ENCODE measurements around the gene GPI. TPM values are rescaled to one million over a fixed set of nuclear protein-coding genes. Genes with fewer than 3 reads are reported as not detected.

The GPI gene
- total RNA-seq, 6 donors from 2014 or later, result 90.4 to 198 (median 128) TPM

GRCh38 chr19:34404109-34404909 lies 39.3 kb downstream of the GPI start, which contains the start of gene PDCD2L:
TSS of gene PDCD2L (plus strand) at chr19:34404399. CDS start at chr19:34404431, 32 bp downstream.
- no peaks in the 10 kb centered on the region for H3K27me3 ChIP-seq
- peak within 1 kb of the TSS; percentile 49 to 78 (median 64) for H3K27ac ChIP-seq
- peaks cover 0 to 18% (median 17%) of the 10 kb centered on the region in 4 donors for H3K36me3 ChIP-seq
- no peaks in the 10 kb centered on the region for H3K9me3 ChIP-seq
- 1% methylated on average over 45 to 51 of the region's 69 CpGs for WGBS, 2 donors
- ATAC-seq (ENCODE audit: low FRiP score in 2 of 2) (peak; percentile 92 to 97), DNase-seq (peak; percentile 93 to 96)
- peaks cover 0 to 20% (median 8%) of the 10 kb centered on the region in 4 donors for H3K4me1 ChIP-seq
- TF ChIP-seq POLR2A (IDR thresholded peaks at IDR 0.05), result peak in 2 of 4 donors; percentile 36 to 77
- no peak for TF ChIP-seq CTCF (IDR thresholded peaks at IDR 0.05)
- peak; percentile 39 to 69 for TF ChIP-seq POLR2AphosphoS5 (IDR thresholded peaks at IDR 0.05)
- H3K4me3 ChIP-seq, result peak within 1 kb of the TSS; percentile 63 to 99 (median 90)

- Histone ChIP-seq H3K27me3 (no peaks in the 10 kb centered on the region), H3K27ac (no peak overlapping the region), H3K9me3 (no peaks in the 10 kb centered on the region), H3K4me3 (no peak overlapping the region), H3K4me1 (peaks cover 0 to 20% (median 8%) of the 10 kb centered on the region in 4 donors), H3K36me3 (peaks cover 0 to 10% (median 4%) of the 10 kb centered on the region in 4 donors)
- ATAC-seq (ENCODE audit: low FRiP score in 2 of 2) (no peak), DNase-seq (no peak)
- TF ChIP-seq CTCF (IDR thresholded peaks at IDR 0.05) (no peak), POLR2A (IDR thresholded peaks at IDR 0.05) (no peak), POLR2AphosphoS5 (IDR thresholded peaks at IDR 0.05) (no peak), EP300 (IDR thresholded peaks at IDR 0.05) (no peak)
- WGBS, 2 donors, result 83 to 89% methylated on average over 13 of the region's 13 CpGs
Observed at GRCh38 chr19:34405892-34406660, 41.1 kb downstream of the GPI start.

GRCh38 chr19:34408411-34408810 lies 43.4 kb downstream of the GPI start:
- DNase-seq, result no peak
- peaks cover 0 to 15% (median 8%) of the 10 kb centered on the region in 4 donors for H3K4me1 ChIP-seq
- 82 to 85% methylated on average over 8 of the region's 8 CpGs for WGBS, 2 donors
- H3K27ac ChIP-seq, result no peak overlapping the region
- no peaks in the 10 kb centered on the region for H3K27me3 ChIP-seq
- H3K9me3 ChIP-seq, result no peaks in the 10 kb centered on the region
- H3K4me3 ChIP-seq, result no peak overlapping the region
- H3K36me3 ChIP-seq, result peaks cover 0 to 18% (median 7%) of the 10 kb centered on the region in 4 donors
- no peak for ATAC-seq (ENCODE audit: low FRiP score in 2 of 2)
- TF ChIP-seq POLR2AphosphoS5 (IDR thresholded peaks at IDR 0.05) (no peak), CTCF (IDR thresholded peaks at IDR 0.05) (no peak), POLR2A (IDR thresholded peaks at IDR 0.05) (no peak), EP300 (IDR thresholded peaks at IDR 0.05) (no peak)

GRCh38 chr19:34409189-34410164 lies 44.5 kb downstream of the GPI start:
- peaks cover 0 to 8% (median 6%) of the 10 kb centered on the region in 4 donors for H3K4me1 ChIP-seq
- no peaks in the 10 kb centered on the region for H3K27me3 ChIP-seq
- 74 to 86% methylated on average over 7 to 10 of the region's 10 CpGs for WGBS, 2 donors
- no peaks in the 10 kb centered on the region for H3K9me3 ChIP-seq
- H3K4me3 ChIP-seq, result no peak overlapping the region
- ATAC-seq (ENCODE audit: low FRiP score in 2 of 2) (no peak), DNase-seq (no peak)
- no peak overlapping the region for H3K27ac ChIP-seq
- no peak for TF ChIP-seq CTCF (IDR thresholded peaks at IDR 0.05)
- no peak for TF ChIP-seq POLR2AphosphoS5 (IDR thresholded peaks at IDR 0.05)
- no peak for TF ChIP-seq EP300 (IDR thresholded peaks at IDR 0.05)
- H3K36me3 ChIP-seq, result peaks cover 0 to 28% (median 10%) of the 10 kb centered on the region in 4 donors

All from upper lobe of left lung (tissue), 6 donors.